ENCODE data around the gene ZNF783. TPM values are rescaled to one million over a fixed set of nuclear protein-coding genes. Genes with fewer than 3 reads are reported as not detected.
A peak's percentile ranks its signal among the peaks of the same experiment; 100 is the strongest.
"Not testable (repeated sequence)": the region's sequence is repeated elsewhere in the genome, so short reads cannot be mapped to it uniquely, and the experiment has no call there.

ZNF783 gene
- total RNA-seq, 1 experiment from 2014 or later: 4.3 TPM

DNA sequence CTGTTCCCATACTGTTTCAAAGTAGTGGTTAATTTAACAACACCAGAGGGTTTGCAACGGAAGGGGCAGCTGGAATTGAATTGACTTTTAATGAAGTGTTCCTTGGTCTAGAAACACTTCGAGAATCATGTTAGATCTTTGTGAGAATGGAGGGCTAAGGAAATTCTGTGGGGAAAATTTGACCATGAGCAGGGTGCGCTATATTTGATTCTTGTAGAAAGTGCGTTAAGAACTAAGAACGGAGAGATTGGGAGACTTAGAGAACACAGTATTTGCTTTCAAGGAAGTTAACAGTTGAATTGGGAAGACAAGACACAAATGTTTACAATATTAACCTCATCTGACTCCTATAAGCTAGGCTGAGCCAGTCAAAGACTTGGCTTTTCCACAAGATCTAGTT lies 21.4 kb upstream of the ZNF783 start:
- no peak for DNase-seq (ENCODE audit: low read depth)

DNA sequence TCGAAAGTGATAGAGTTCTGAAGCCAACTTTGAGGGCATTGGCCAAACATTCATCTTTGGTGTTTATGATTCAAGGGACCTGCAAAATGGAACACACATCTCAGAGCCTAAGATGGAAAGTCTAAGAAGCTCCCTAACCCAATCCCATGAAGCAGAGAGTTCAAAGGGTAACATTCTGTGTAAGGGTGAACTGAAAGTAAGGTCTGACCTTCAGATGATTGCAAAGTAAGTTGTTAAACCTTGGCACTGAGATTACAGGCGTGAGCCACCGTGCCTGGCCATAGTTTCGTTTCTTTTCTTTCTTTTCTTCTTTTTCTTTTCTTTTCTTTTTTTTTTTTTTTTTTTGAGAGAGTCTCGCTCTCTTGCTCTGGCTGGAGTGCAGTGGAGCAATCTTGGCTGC lies 20.3 kb upstream of the ZNF783 start:
- DNase-seq (ENCODE audit: low read depth): no peak

DNA sequence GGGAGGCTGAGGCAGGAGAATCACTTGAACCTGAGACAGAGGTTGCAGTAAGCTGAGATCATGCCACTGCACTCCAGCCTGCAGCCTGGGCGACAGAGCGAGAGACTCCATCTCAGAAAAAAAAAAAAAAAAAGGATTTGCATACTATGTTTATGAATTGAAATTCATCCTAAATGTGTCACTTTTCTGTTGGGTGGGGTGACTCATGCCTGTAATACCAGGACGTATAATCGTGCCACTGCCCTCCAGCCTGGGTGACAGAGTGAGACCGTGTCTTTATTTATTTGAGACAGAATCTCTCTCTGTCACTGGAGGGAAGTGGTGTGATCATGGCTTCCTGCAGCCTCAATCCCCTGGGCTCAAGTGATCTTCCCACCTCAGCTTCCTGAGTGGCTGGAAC lies 16.8 kb upstream of the ZNF783 start:
- DNase-seq (ENCODE audit: low read depth): peak; percentile 39

DNA sequence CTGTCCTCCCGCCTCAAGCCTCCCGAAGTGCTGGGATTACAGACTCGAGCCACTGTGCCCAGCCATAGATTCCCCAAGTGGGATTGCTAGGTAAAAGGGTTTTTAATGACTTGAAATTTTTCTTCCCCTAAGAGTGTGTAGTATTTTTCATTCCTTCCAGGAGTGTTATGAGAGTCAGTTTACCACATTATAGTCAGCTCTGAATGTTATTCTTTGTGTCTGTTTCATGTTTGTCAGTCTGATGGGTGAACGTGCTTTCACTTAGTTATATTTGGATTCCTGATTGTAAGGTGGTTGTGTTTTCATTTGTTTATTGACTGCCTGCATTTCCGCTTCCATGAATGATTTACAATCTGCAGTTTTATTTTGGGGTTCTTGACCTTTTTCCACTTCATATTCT lies 16.3 kb upstream of the ZNF783 start:
- DNase-seq (ENCODE audit: low read depth): no peak

DNA sequence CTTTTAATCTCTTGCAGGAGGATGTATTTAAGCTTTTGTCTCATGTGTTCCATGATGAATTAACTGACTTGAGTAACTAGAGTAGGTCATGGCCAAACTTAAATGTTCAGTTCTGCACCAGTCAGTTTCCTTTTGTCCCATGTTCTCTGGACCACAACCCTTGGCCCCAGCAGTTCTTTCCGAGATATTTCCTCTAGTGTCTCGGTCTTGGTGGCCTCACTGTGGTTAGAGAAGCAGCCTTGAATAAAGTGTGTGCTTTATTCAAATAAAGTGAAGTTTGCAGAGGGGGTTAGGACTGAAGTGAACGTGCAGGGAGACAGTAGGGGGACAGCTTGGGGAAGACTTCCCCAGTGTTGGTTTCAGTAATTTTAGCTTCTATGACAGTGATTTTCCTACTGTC lies 13.2 kb upstream of the ZNF783 start:
- DNase-seq (ENCODE audit: low read depth): no peak

DNA sequence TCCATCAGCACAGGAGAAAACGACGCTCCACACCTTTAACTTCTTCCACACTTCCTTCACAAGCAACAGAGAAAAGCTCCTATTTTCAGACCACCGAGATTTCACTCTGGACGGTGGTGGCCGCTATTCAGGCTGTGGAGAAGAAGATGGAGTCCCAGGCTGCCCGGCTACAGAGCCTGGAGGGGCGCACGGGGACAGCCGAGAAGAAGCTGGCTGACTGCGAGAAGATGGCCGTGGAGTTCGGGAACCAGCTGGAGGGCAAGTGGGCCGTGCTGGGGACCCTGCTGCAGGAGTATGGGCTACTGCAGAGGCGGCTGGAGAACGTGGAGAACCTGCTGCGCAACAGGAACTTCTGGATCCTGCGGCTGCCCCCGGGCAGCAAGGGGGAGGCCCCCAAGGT lies 11.8 kb upstream of the ZNF783 start:
- not testable (repeated sequence) for DNase-seq (ENCODE audit: low read depth)

DNA sequence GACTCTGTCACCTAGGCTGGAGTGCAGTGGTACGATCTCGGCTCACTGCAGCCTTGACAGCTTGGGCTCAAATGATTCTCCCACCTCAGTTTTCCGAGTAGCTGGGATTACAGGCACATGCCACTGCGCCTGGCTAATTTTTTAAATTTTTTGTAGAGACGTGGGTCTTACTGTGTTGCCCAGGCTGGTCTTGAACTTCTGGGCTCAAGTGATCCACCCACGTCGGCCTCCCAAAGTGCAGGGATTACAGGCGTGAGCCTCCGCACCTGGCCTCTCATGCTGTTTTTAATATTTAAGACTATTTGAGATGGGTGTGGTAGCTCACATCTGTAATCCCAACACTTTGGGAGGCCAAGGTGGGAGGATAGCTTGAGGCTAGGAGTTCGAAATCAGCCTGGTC lies 10.5 kb upstream of the ZNF783 start:
- DNase-seq (ENCODE audit: low read depth): not testable (repeated sequence)

DNA sequence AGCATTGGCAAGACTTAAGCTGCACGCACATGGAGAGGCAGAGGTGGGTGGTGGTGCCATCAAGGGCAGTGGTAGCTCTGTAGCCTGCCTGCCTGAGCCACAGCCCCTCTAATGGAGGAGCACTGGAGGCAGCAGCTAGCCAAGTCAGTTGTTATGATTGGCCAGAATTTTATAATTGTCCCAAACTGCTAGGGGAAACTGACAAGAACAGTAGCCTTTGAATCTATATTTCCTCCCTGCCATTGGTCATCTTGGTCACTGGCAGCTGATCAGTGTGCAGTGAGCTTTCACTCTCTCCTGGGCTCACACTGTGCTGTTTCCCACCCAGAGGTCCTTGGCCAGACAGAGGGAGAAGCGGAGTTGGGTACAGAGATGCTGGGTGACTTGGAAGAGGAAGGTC lies 9.6 kb upstream of the ZNF783 start:
- no peak for DNase-seq (ENCODE audit: low read depth)

DNA sequence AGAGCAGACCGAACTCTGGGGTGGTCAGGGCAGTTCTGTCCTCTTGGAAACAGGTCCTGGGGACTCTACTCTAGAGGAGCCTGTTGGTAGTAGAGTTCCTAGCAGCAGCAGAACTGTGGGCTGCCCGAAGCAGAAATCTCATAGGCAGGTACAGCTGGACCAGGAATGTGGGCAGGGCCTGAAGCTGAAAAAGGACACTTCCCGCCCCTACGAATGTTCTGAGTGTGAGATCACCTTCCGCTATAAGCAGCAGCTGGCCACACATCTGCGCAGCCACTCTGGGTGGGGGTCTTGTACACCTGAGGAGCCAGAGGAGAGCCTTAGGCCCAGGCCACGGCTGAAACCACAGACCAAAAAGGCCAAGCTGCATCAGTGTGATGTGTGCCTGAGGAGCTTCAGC lies 8.3 kb upstream of the ZNF783 start:
- no peak for DNase-seq (ENCODE audit: low read depth)

DNA sequence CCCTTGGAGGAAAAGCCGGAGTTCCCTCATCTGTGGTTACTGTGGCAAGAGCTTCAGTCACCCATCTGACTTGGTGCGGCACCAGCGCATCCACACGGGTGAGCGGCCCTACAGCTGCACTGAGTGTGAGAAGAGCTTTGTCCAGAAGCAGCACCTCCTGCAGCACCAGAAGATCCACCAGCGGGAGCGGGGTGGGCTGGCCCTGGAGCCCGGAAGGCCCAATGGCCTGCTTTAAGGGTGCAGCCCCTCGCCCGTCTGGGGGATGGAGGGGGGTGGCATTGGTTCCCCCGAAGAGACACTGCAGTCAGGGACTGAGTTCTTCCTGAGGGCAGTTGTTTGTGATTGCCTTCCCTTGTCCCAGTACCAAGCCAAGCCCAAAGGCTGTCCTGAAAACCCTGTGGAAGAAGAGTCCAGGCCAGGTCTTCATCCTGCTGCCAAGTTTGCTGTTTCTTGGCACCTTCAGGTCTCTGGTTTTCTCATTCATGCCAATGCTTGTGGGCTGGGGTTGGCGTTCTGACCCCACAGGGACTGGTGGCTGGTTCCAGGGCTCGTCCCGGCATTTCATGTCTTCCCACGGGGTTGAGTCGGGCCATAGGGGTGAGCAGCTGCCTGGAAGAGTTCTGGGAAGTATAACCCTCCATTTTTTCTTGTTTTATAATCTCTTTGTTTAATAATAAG lies 7.7 kb upstream of the ZNF783 start:
- no peak for DNase-seq (ENCODE audit: low read depth)

DNA sequence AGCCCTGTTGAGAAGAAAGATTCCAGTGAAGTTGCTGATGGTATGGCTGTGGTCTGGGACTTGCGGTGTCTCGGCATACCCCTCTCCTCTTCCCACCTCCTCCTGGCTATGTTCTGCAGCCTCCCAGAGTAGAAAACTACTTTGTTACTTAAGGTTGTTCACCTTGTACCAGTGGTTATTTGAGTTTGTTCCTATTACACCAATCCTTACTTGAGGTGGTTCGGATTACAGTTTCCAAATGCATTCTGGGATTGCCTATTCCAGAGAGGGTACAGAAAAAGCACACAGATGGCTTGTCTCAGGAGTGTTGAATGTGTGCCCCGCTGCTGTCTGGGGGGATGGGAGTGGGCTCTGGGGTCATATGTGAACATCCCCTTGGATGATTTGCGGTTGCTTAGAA lies 6.8 kb upstream of the ZNF783 start:
- DNase-seq (ENCODE audit: low read depth): no peak

DNA sequence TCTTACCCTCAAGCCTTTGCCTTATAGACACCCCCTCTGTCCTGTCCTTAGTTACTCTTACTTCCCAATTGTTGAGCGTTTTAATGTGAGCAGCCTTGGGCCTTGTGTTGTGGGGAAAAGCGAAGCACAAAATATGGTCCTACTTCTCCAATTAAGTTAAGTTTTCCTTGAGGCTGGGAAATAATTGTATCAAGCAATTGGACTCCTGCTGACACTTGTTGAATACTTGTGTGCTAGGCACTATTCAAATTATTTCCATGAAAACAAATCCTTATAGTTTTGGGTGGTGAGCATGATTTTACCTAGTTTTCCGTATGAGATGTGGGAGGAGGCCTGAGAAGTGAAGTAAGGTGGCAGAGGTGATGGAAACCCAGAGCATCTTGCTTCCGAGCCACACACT lies 5.4 kb upstream of the ZNF783 start:
- no peak for DNase-seq (ENCODE audit: low read depth)

DNA sequence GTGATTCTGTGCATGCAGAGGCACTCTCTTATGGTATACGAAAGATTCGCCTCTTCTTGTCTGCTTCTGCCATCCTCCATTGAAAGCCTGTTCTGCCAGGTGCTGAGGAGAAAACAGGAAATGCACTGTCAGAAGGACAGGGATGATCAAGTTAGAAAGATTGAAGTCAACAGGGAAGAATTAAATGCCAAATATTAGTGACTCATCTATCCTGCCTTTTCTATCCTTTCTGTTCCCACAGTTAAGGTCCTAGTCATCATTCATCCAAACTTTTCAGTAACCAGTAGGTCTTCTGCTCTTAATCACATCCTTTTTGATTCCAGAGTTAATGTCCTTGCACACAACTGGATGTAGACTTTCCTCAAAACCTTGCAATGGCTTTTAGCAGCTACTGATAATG lies 4.8 kb upstream of the ZNF783 start:
- no peak for DNase-seq (ENCODE audit: low read depth)

DNA sequence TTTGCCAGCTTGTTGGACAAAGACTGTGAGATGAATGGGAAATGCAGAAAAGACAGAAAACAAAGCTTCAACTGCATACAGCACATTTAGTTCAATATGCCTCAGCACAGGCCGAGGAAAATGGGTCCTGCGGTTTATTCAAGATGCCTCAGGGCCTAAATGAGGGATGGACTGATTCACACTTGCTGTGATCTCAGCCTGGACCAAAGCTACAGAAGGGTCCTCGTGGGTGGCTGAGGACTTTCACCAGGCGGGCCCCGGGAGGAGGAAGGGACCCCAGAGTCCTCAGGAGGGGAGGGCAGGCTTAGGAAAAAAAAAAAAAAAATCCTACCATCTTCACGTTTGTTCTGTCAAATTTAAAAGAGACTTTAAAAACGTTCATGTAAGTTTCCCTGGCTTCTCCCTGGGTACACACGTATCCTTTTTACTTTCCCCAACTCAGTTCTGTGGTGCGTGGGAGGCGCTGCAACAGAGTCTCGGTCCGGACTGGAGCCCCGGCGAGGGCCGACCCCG lies 624 bp upstream of the ZNF783 start:
- peak; percentile 88 for DNase-seq (ENCODE audit: low read depth)

DNA sequence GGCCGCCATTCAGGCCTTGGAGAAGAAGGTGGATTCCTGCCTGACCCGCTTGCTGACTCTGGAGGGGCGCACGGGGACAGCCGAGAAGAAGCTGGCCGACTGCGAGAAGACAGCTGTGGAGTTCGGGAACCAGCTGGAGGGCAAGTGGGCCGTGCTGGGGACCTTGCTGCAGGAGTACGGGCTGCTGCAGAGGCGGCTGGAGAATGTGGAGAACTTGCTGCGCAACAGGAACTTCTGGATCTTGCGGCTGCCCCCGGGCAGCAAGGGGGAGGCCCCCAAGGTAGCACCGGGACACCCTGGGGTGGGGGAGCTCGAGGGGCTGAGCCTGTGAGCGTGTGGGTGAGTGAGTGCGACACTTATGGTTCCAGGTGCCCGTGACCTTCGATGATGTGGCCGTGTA lies 4.5 kb downstream of the ZNF783 start:
- no peak for DNase-seq (ENCODE audit: low read depth)

DNA sequence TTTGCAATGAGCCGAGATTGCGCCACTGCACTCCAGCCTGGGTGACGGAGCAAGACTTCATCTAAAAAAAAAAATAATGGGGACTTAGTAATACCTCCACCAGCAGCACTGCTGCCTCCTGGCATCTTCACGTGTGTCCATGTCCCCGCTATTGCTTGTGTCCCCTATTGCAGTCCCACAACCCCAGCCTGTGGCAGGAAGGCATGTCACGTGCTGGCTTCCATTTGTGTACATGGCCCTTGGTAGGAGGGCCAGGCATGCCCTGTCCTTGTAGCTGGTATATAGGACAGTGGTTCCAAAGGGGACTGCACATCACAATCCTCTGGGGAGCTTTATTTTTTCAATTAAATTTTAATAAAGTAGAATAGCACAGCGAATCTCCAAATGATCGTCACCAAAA lies 5.7 kb downstream of the ZNF783 start:
- DNase-seq (ENCODE audit: low read depth): no peak

DNA sequence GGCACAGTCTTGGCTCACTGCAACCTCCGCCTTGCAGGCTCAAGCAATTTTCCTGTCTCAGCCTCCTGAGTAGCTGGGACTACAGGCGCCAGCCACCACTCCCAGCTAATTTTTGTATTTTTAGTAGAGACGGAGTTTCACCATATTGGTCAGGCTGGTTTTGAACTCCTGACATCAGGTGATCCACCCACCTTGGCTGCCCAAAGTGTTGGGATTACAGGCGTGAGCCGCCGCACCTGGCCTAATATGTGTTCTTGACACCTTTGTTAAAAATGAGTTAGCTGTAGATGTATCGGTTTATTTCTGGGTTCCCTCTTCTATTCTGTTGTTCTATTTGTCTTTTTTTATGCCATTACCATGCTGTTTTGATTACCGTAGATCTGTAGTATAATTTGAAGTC lies 12.4 kb downstream of the ZNF783 start:
- DNase-seq (ENCODE audit: low read depth): not testable (repeated sequence)

DNA sequence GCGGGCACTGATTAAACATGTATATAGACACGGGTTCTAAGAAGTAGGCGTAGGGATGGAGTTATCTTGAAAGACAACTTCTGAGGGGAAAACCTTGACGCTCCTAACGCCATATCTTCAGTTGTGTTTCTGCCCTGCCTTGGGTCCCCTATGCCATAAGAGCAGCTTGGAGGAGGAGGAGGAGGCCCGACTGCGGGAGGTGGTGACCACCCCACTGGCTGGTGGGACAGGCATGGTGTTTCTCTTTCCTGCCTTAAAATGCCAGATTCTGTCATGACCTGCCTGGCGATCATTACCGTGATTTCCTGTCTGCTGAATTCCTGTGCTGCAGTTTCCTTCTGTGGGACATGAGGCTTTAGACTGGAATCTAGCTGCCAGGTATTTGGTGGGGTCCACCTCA lies 15.9 kb downstream of the ZNF783 start:
- no peak for DNase-seq (ENCODE audit: low read depth)

DNA sequence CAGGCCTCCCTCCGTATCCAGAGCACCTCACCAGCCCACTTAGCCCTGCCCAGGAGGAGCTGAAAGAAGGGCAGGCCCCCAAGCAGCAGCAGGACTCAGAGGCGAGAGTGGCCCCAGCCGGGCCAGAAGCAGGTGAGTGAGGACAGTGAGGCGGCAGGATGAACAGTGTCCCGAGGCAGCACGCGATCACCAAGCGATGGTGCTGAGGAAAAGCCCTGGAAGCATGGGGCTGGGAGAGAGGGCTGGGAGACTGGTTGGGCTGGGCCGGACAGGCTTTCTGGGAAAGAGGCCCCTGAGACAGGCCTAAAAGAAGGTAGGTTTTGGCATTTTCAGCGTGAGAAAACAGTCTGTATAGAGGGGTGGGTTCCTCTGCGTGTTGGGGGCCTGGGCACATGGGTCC lies 16.4 kb downstream of the ZNF783 start:
- DNase-seq (ENCODE audit: low read depth): no peak

DNA sequence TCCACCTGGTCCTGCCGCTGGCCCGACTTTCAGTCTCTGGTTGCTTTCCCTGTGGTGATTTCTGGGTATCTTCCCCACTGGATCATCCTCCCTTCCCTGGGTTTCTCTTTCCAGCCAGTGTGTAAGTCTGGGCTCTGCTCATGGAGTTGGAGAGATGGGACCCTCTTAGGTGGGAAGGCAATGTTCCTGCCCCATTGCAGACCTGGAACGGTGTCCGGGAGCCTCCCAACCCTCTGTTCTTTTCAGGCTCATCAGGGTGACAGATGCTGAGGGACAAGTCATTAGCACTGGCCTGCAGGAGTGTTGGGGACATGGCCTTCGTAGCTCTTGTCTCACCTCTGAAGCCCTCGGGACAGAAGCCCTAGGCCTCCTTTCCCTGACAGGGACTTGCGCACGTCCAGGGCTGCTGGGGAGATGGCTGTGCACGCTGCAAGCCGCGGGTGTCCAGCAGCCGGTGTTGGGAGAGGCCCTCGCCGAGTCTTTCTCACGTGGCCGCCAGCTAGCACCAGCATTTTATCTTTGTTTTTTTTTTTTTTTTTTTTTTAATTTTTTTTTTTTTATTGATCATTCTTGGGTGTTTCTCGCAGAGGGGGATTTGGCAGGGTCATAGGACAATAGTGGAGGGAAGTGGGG lies 17.2 kb downstream of the ZNF783 start:
- DNase-seq (ENCODE audit: low read depth): no peak

DNA sequence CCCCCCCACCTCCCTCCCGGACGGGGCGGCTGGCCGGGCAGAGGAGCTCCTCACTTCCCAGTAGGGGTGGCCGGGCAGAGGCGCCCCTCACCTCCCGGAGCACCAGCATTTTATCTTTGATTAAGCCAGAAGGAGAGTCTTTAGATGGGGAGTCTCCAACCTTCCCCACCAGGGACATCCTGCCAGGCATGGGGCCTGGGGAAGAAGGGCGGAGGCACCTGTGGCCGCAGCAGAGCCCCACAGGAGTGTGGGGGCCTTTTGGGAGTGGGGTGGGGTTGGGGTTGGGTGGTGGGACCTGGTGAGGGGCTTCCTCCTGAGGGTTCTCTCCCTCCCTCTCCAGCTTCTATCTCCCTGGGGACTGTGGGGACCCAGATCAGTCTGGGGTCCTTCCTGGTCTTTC lies 18.2 kb downstream of the ZNF783 start:
- DNase-seq (ENCODE audit: low read depth): no peak

DNA sequence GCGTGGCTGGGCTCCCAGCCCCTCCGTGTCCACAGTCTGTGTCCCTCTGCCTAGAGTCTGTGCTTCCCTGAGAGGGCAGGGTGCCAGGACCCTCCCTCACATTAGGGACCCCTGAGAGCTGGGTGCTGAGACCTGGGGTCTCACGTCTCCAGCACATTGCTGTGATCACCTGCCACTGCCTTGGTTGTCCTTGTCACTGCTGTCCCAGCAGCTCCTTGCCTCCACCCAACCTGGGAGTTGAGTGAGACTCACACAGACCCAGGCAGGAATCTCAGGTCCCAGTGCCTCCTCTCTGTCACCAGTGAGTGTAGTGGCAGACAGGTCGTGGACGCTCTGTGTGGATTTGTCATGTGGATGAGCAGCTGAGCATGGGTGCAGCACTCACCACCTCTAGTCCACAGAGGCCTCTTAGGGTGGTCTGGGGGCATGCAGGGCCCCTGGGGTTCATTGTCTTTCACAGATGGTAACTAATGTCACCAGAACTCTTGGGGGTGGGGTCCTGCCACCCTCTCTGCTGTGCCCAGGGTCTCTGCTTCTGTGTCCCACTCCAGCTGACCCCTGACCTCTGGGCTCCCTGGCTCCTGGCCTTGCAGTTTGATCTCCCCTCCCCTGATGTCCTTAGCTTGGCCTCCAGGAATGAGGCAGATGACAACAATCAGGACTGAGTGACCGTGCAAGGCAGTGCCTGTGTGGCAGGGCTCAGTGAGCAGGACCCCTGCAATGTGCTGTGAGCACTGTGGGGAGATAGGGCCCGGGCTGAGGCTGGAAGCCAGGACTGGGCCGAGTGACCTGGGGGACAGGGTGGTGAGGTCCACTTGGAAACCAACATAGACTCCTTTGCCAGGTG lies 18.9 kb downstream of the ZNF783 start:
- DNase-seq (ENCODE audit: low read depth): no peak
